K562 (cell line): ENCODE data around the gene TMIGD3. TPM values are rescaled to one million over a fixed set of nuclear protein-coding genes. Genes with fewer than 3 reads are reported as not detected.

Source experiments
- ARID4B ChIP-seq: sonication (generic); formaldehyde crosslinking; IDR thresholded peaks from 2 replicates; pipeline ENCODE4 v1.8.0; 2022; ENCODE audit warnings: mild to moderate bottlenecking, missing genetic modification reagents
- CXXC5 ChIP-seq: fragments of 250-450 bp; sonication (Bioruptor Pico); IDR thresholded peaks from 2 replicates; pipeline ENCODE4 v1.8.0; 2022; ENCODE audit warnings: inconsistent platforms, mild to moderate bottlenecking, moderate library complexity
- ELF4 ChIP-seq: fragments of 450-650 bp; formaldehyde crosslinking; IDR thresholded peaks from 2 replicates; pipeline ENCODE4 v1.4.0; 2022; ENCODE audit warnings: missing genetic modification characterization
- GATA2 ChIP-seq: sonication (generic); formaldehyde crosslinking; IDR thresholded peaks from 2 replicates; pipeline ENCODE4 v1.4.0; 2020; ENCODE audit warnings: mild to moderate bottlenecking, missing genetic modification reagents
- GATAD2A ChIP-seq: fragments of 450-650 bp; IDR thresholded peaks from 2 replicates; pipeline ENCODE4 v1.6.1; 2017
- JUND ChIP-seq, 2 experiments: IDR thresholded peaks; 2 replicates in 1 of 2; 3 replicates in 1 of 2; pipeline ENCODE4 v1.6.1; 2011; ENCODE audit warnings: borderline replicate concordance in 2 of 2, low read depth in 2 of 2, low read length in 2 of 2, improper control_type of control experiment in 1 of 2, missing biosample characterization in 1 of 2, missing genetic modification characterization in 1 of 2, missing genetic modification reagents in 1 of 2
- L3MBTL2 ChIP-seq: fragments of 450-650 bp; IDR thresholded peaks from 2 replicates; pipeline ENCODE4 v1.6.1; 2016; ENCODE audit warnings: mild to moderate bottlenecking, moderate library complexity
- RAD21 ChIP-seq, 2 experiments: fragments of 250-450 bp in 1 of 2; fragments of 450-650 bp in 1 of 2; sonication (Bioruptor Pico) in 1 of 2; formaldehyde crosslinking in 1 of 2; IDR thresholded peaks in 1 of 2; conservative IDR thresholded peaks in 1 of 2; 2 replicates each; pipeline versions ENCODE4 v1.4.0 to v1.8.0; 2020 to 2022; ENCODE audit warnings: mild to moderate bottlenecking in 2 of 2, moderate library complexity in 1 of 2
- SMARCA4 ChIP-seq: fragments of 450-650 bp; IDR thresholded peaks from 2 replicates; pipeline ENCODE4 v1.6.1; 2016
- SMARCC2 ChIP-seq: fragments of 450-650 bp; IDR thresholded peaks from 2 replicates; pipeline ENCODE4 v1.6.1; 2017; ENCODE audit warnings: antibody characterized with exemption, moderate library complexity, mild to moderate bottlenecking, low read depth
- USF2 ChIP-seq: sonication (generic); formaldehyde crosslinking; IDR thresholded peaks from 2 replicates; pipeline ENCODE4 v1.5.0; 2020; ENCODE audit warnings: missing genetic modification reagents
- ZBTB9 ChIP-seq: fragments of 450-650 bp; formaldehyde crosslinking; IDR thresholded peaks from 2 replicates; pipeline ENCODE4 v1.4.0; 2020; ENCODE audit warnings: mild to moderate bottlenecking, moderate library complexity
- polyA plus RNA-seq, 8 experiments: library from polyadenylated mRNA; depleted of rRNA in 4 of 8; stranded (reverse) in 5 of 8; unstranded in 3 of 8; fragments of >200 nt; fragmentation: Nextera tagmentation in 2 of 8; fragmentation: Illumina TruSeq in 1 of 8; extraction: Ambion mirVana in 2 of 8; extraction: Trizol in 1 of 8; gene quantifications; 2 replicates each; pipeline versions ENCODE4 v1.2.1 to v1.2.3, GENCODE V29; 2011 to 2014; ENCODE audit warnings: inconsistent platforms in 1 of 8, missing spikeins in 1 of 8
- total RNA-seq, 7 experiments: library from RNA; depleted of rRNA in 6 of 7; stranded (reverse); fragments of >200 nt in 6 of 7; fragmentation: Illumina TruSeq in 2 of 7; extraction: Trizol in 2 of 7; gene quantifications; 2 replicates each; pipeline versions ENCODE4 v1.2.1 to v1.2.3, GENCODE V29; 2011 to 2021; ENCODE audit warnings: low replicate concordance in 1 of 7
- TF ChIP-seq, protein P1 (sequence below): fragments of 250-450 bp; sonication (Bioruptor Pico); IDR thresholded peaks from 2 replicates; pipeline ENCODE4 v1.5.1; 2021; ENCODE audit warnings: mild to moderate bottlenecking
- TF ChIP-seq, protein P2 (sequence below): fragments of 450-650 bp; conservative IDR thresholded peaks from 2 replicates; pipeline ENCODE4 v1.6.1; 2016; ENCODE audit warnings: missing genetic modification characterization, low read depth, mild to moderate bottlenecking, control low read depth, missing compliant biosample characterization
- TF ChIP-seq, protein P3 (sequence below): fragments of 450-650 bp; IDR thresholded peaks from 2 replicates; pipeline ENCODE4 v1.6.1; 2016

Gene TMIGD3
- total and polyA plus RNA-seq, 9 of the 15 experiments (the other 6 are each of a cell fraction or from before 2014, with no cell fraction given) = 0.11 to 0.13 (median 0.11) TPM; not detected in 6

GRCh38 chr1:111516005-111516535 lies 12.6 kb upstream of the TMIGD3 start (continued):
- TF ChIP-seq, protein P1, sequence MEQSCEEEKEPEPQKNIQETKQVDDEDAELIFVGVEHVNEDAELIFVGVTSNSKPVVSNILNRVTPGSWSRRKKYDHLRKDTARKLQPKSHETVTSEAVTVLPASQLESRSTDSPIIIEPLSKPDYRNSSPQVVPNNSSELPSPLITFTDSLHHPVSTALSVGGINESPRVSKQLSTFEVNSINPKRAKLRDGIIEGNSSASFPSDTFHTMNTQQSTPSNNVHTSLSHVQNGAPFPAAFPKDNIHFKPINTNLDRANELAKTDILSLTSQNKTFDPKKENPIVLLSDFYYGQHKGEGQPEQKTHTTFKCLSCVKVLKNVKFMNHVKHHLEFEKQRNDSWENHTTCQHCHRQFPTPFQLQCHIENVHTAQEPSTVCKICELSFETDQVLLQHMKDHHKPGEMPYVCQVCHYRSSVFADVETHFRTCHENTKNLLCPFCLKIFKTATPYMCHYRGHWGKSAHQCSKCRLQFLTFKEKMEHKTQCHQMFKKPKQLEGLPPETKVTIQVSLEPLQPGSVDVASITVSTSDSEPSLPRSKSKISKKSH (CRISPR knock-in tag) = peak; percentile 55; the same call in 1 of the 2 replicates
- TF ChIP-seq GATAD2A (no peak), ZBTB9 (no peak), ARID4B (CRISPR knock-in tag) (0 out of 2 replicates have a peak, but pooled peaks have one; percentile 22), ELF4 (no peak), GATA2 (CRISPR knock-in tag) (no peak), RAD21 (CRISPR knock-in tag; conservative IDR thresholded peaks at IDR 0.05 in 1 of 2, IDR thresholded peaks at IDR 0.05 in 1 of 2) (peak in 1 of 2 experiments; percentile 35; a peak in 2 of 4 replicates), USF2 (no peak), SMARCC2 (peak; percentile 45; the same call in 1 of the 2 replicates), SMARCA4 (0 out of 2 replicates have a peak, but pooled peaks have one; percentile 30), JUND (IDR thresholded peaks at IDR 0.05; ENCODE audit: borderline replicate concordance, low read depth, low read length) (peak; percentile 47; the same call in 1 of the 2 replicates), JUND (tag; IDR thresholded peaks at IDR 0.05; ENCODE audit: borderline replicate concordance, low read depth, low read length) (peak; percentile 19; the same call in 1 of the 3 replicates), L3MBTL2 (peak; percentile 73), CXXC5 (CRISPR knock-in tag) (0 out of 2 replicates have a peak, but pooled peaks have one; percentile 13)
- TF ChIP-seq, protein P2, sequence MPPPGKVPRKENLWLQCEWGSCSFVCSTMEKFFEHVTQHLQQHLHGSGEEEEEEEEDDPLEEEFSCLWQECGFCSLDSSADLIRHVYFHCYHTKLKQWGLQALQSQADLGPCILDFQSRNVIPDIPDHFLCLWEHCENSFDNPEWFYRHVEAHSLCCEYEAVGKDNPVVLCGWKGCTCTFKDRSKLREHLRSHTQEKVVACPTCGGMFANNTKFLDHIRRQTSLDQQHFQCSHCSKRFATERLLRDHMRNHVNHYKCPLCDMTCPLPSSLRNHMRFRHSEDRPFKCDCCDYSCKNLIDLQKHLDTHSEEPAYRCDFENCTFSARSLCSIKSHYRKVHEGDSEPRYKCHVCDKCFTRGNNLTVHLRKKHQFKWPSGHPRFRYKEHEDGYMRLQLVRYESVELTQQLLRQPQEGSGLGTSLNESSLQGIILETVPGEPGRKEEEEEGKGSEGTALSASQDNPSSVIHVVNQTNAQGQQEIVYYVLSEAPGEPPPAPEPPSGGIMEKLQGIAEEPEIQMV = no peak
- TF ChIP-seq, protein P3, sequence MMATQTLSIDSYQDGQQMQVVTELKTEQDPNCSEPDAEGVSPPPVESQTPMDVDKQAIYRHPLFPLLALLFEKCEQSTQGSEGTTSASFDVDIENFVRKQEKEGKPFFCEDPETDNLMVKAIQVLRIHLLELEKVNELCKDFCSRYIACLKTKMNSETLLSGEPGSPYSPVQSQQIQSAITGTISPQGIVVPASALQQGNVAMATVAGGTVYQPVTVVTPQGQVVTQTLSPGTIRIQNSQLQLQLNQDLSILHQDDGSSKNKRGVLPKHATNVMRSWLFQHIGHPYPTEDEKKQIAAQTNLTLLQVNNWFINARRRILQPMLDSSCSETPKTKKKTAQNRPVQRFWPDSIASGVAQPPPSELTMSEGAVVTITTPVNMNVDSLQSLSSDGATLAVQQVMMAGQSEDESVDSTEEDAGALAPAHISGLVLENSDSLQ = peak; percentile 32
